H1 (cell line): ENCODE data around the gene RBBP8. TPM values are rescaled to one million over a fixed set of nuclear protein-coding genes. Genes with fewer than 3 reads are reported as not detected.

ENCODE experiments used
- CTCF ChIA-PET: fragments of 300-600 bp; sonication (Branson Sonifier 250); formaldehyde crosslinking; loops from one replicate; lab custom pipeline; 2021; ENCODE audit not compliant: partially characterized antibody; lab: Charles Lee
- POLR2A ChIA-PET: fragments of 300-600 bp; sonication (Branson Sonifier 250); formaldehyde crosslinking; loops from one replicate; lab custom pipeline; 2021; ENCODE audit warnings: inconsistent platforms; ENCODE audit not compliant: partially characterized antibody; lab: Charles Lee
- DNase-seq, 2 experiments: peaks; one replicate each; pipeline versions ENCODE4 v3.0.0 to v3.0.0-alpha.2; 2010 to 2022; ENCODE audit warnings: low spot score in 2 of 2, low read depth in 1 of 2, mixed read lengths in 1 of 2
- FAIRE-seq: peaks from 2 replicates; lab custom pipeline; 2011; peaks lifted over from hg19 to GRCh38; lab: Jason Lieb, UNC
- H2AFZ ChIP-seq: 2 replicates; pipeline ENCODE4 v1.8.1; 2012; ENCODE audit warnings: low read length, inconsistent platforms
- H2AK5ac ChIP-seq: 2 replicates; pipeline ENCODE4 v1.6.1; 2013; ENCODE audit warnings: low read depth, low read length
- H2BK120ac ChIP-seq: replicated peaks from 2 replicates; pipeline ENCODE3; 2013; ENCODE audit warnings: low read depth, low read length, inconsistent platforms
- H2BK12ac ChIP-seq: 2 replicates; pipeline ENCODE4 v1.6.1; 2013; ENCODE audit warnings: low read depth, low read length
- H2BK15ac ChIP-seq: 2 replicates; pipeline ENCODE4 v1.6.1; 2013; ENCODE audit warnings: low read length
- H2BK20ac ChIP-seq: 2 replicates; pipeline ENCODE4 v1.6.1; 2013; ENCODE audit warnings: low read length
- H2BK5ac ChIP-seq: 2 replicates; pipeline ENCODE4 v1.6.1; 2013; ENCODE audit warnings: low read depth, low read length
- H3K14ac ChIP-seq: 2 replicates; pipeline ENCODE4 v1.6.1; 2013; ENCODE audit warnings: inconsistent platforms; ENCODE audit not compliant: insufficient read length
- H3K18ac ChIP-seq: 2 replicates; pipeline ENCODE4 v1.6.1; 2013; ENCODE audit warnings: low read length; ENCODE audit errors: extremely low read depth
- H3K23ac ChIP-seq: 2 replicates; pipeline ENCODE4 v1.6.1; 2013; ENCODE audit warnings: inconsistent platforms; ENCODE audit not compliant: insufficient read length
- H3K23me2 ChIP-seq: 2 replicates; pipeline ENCODE4 v1.6.1; 2013; ENCODE audit warnings: low read depth, low read length
- H3K27ac ChIP-seq: 2 replicates; pipeline ENCODE4 v1.6.1; 2011; ENCODE audit warnings: low read depth, low read length, inconsistent platforms
- H3K27me3 ChIP-seq, 4 experiments: replicated peaks in 1 of 4; 1 replicate in 1 of 4; 2 replicates in 3 of 4; pipeline versions ENCODE4 v1.6.1 to v1.8.1; 2011 to 2013; ENCODE audit warnings: low read length in 3 of 4, mild to moderate bottlenecking in 3 of 4, inconsistent platforms in 2 of 4, mixed read lengths in 2 of 4, moderate library complexity in 1 of 4; ENCODE audit not compliant: control insufficient read depth in 3 of 4, insufficient read depth in 3 of 4; ENCODE audit errors: extremely low read depth in 1 of 4
- H3K36me3 ChIP-seq, 4 experiments: 2 replicates each; pipeline versions ENCODE4 v1.6.1 to v1.8.1; 2011 to 2013; ENCODE audit warnings: mild to moderate bottlenecking in 4 of 4, low read length in 3 of 4, moderate library complexity in 2 of 4, control low read depth in 1 of 4, inconsistent platforms in 1 of 4; ENCODE audit not compliant: insufficient read depth in 4 of 4, control insufficient read depth in 2 of 4
- H3K4ac ChIP-seq: replicated peaks from 2 replicates; pipeline ENCODE3; 2013; ENCODE audit warnings: low read length, low read depth, mixed read lengths, inconsistent platforms; ENCODE audit not compliant: insufficient read length
- H3K4me1 ChIP-seq, 4 experiments: replicated peaks in 1 of 4; 1 replicate in 1 of 4; 2 replicates in 3 of 4; pipeline versions ENCODE4 v1.6.1 to v1.8.1; 2011 to 2013; ENCODE audit warnings: low read length in 3 of 4, inconsistent platforms in 2 of 4, mixed read lengths in 1 of 4; ENCODE audit not compliant: insufficient read depth in 4 of 4, control insufficient read depth in 3 of 4
- H3K4me2 ChIP-seq, 2 experiments: 2 replicates each; pipeline versions ENCODE4 v1.6.1 to v1.8.1; 2011 to 2013; ENCODE audit warnings: low read depth in 2 of 2, low read length in 2 of 2, control low read depth in 1 of 2, inconsistent platforms in 1 of 2, mild to moderate bottlenecking in 1 of 2; ENCODE audit not compliant: insufficient read depth in 1 of 2
- H3K4me3 ChIP-seq, 4 experiments: fragments of 200-600, 300-600 bp in 1 of 4; sonication (generic), shearing (Covaris generic), sonication (Bioruptor Twin) in 1 of 4; 2 replicates each; pipeline versions ENCODE4 v1.5.1 to v1.8.1; 2011 to 2016; ENCODE audit warnings: low read length in 4 of 4, low read depth in 3 of 4, control low read depth in 2 of 4, inconsistent platforms in 2 of 4, mild to moderate bottlenecking in 2 of 4, mixed read lengths in 1 of 4, moderate library complexity in 1 of 4; ENCODE audit not compliant: insufficient read depth in 2 of 4; ENCODE audit errors: extremely low read depth in 1 of 4
- H3K56ac ChIP-seq: replicated peaks from 2 replicates; pipeline ENCODE3; 2013; ENCODE audit warnings: low read depth, mild to moderate bottlenecking, mixed read lengths, low read length, inconsistent platforms; ENCODE audit not compliant: insufficient read length
- H3K79me1 ChIP-seq: 2 replicates; pipeline ENCODE4 v1.6.1; 2013; ENCODE audit warnings: low read depth, low read length, control low read depth
- H3K79me2 ChIP-seq, 2 experiments: 2 replicates each; pipeline versions ENCODE4 v1.6.1 to v1.8.1; 2012 to 2013; ENCODE audit warnings: low read length in 2 of 2, mild to moderate bottlenecking in 2 of 2, inconsistent platforms in 1 of 2; ENCODE audit not compliant: insufficient read depth in 2 of 2, control insufficient read depth in 1 of 2
- H3K9ac ChIP-seq, 4 experiments: replicated peaks in 1 of 4; 1 replicate in 1 of 4; 2 replicates in 3 of 4; pipeline versions ENCODE4 v1.6.1 to v1.8.1; 2011 to 2013; ENCODE audit warnings: low read depth in 3 of 4, low read length in 3 of 4, control low read depth in 2 of 4, mild to moderate bottlenecking in 2 of 4, moderate library complexity in 2 of 4, inconsistent platforms in 1 of 4; ENCODE audit errors: extremely low read depth in 1 of 4
- H3K9me3 ChIP-seq, 2 experiments: 2 replicates each; pipeline versions ENCODE4 v1.6.1 to v1.8.1; 2012 to 2013; ENCODE audit warnings: mild to moderate bottlenecking in 2 of 2, moderate library complexity in 2 of 2, control low read depth in 1 of 2, inconsistent platforms in 1 of 2, low read depth in 1 of 2, low read length in 1 of 2, mixed read lengths in 1 of 2; ENCODE audit not compliant: insufficient read depth in 2 of 2
- H4K20me1 ChIP-seq, 2 experiments: replicated peaks in 1 of 2; 2 replicates each; pipeline versions ENCODE3 to v1.8.1; 2011 to 2013; ENCODE audit warnings: inconsistent platforms in 2 of 2, low read length in 2 of 2, mild to moderate bottlenecking in 1 of 2; ENCODE audit not compliant: insufficient read depth in 2 of 2, control insufficient read depth in 1 of 2
- H4K5ac ChIP-seq: 2 replicates; pipeline ENCODE4 v1.6.1; 2013; ENCODE audit warnings: low read length, low read depth, mixed read lengths, inconsistent platforms; ENCODE audit not compliant: insufficient read length
- H4K8ac ChIP-seq: 2 replicates; pipeline ENCODE4 v1.8.0; 2013; ENCODE audit warnings: mild to moderate bottlenecking, moderate library complexity, low read length, inconsistent platforms; ENCODE audit not compliant: insufficient read depth; ENCODE audit errors: extremely low read depth
- H4K91ac ChIP-seq: replicated peaks from 2 replicates; pipeline ENCODE3; 2013; ENCODE audit warnings: low read length, mixed read lengths, inconsistent platforms; ENCODE audit not compliant: insufficient read length
- ASH2L ChIP-seq: fragments of 200-600, 300-600 bp; sonication (generic); IDR thresholded peaks from one replicate; pipeline ENCODE4 v1.7.1; 2017; ENCODE audit warnings: low read length
- EZH2 ChIP-seq: fragments of 200-600 bp; sonication (generic); IDR thresholded peaks from 2 replicates; pipeline ENCODE4 v1.7.1; 2012; ENCODE audit warnings: low read depth, mild to moderate bottlenecking, moderate library complexity, low read length, inconsistent platforms; ENCODE audit not compliant: severe bottlenecking
- KDM4A ChIP-seq: IDR thresholded peaks from one replicate; pipeline ENCODE4 v1.7.1; 2012; ENCODE audit warnings: low read depth, mild to moderate bottlenecking, moderate library complexity, low read length, inconsistent platforms; ENCODE audit not compliant: severe bottlenecking
- KDM5A ChIP-seq: fragments of 200-600 bp; IDR thresholded peaks from 2 replicates; pipeline ENCODE4 v1.7.1; 2012; ENCODE audit warnings: mild to moderate bottlenecking, low read length, inconsistent platforms, mixed read lengths
- MAX ChIP-seq: IDR thresholded peaks from 2 replicates; pipeline ENCODE4 v1.6.1; 2012; ENCODE audit warnings: inconsistent platforms
- POU5F1 ChIP-seq: IDR thresholded peaks from 2 replicates; pipeline ENCODE4 v1.6.1; 2011; ENCODE audit warnings: low read depth, mild to moderate bottlenecking, low read length, moderate library complexity
- ZNF274 ChIP-seq: IDR thresholded peaks from 2 replicates; pipeline ENCODE4 v1.7.0; 2012; ENCODE audit warnings: low read length, borderline replicate concordance; ENCODE audit errors: extremely low read depth
- WGBS, 2 experiments: shearing (Covaris generic) in 1 of 2; methylation state at CpG; one replicate each; pipeline versions ENCODE4 v1.1.6 to v1.1.7; 2013 to 2015; ENCODE audit warnings: low lambda C conversion rate in 2 of 2, mixed read lengths in 2 of 2, inconsistent platforms in 1 of 2, low coverage in 1 of 2, missing lambda C conversion rate in 1 of 2; ENCODE audit not compliant: insufficient replicate concordance in 2 of 2, insufficient coverage in 1 of 2, insufficient read length in 1 of 2; ENCODE audit errors: extremely low coverage in 1 of 2, missing lambda C conversion rate in 1 of 2; 5-methylcytosine and 5-hydroxymethylcytosine counted together
- polyA plus RNA-seq, 7 experiments: library from polyadenylated mRNA; depleted of rRNA in 3 of 7; stranded (reverse) in 5 of 7; unstranded in 2 of 7; fragments of >200 nt in 5 of 7; fragments of 200-250 nt in 2 of 7; gene quantifications; 1 replicate in 5 of 7; 2 replicates in 1 of 7; 4 replicates in 1 of 7; pipeline versions ENCODE4 v1.2.1 to v1.2.3, GENCODE V29; 2011 to 2013; ENCODE audit warnings: missing spikeins in 2 of 7, mixed read lengths in 2 of 7
- total RNA-seq: library from RNA; stranded (reverse); fragmentation: NEBNext Ultra II Directional; extraction: Animal tissue kit (Norgen Biotek cat#: 25700); gene quantifications from 2 replicates; pipeline ENCODE4 v1.2.1, GENCODE V29; 2021

RBBP8 gene
- total and polyA plus RNA-seq, 2 of the 8 experiments (the other 6 are each of a cell fraction or from before 2014, with no cell fraction given) = 16.1 to 65.8 TPM

GRCh38 chr18:23066504-23067039 is 133.4 kb downstream of the RBBP8 start:
- CTCF ChIA-PET = interaction anchor here (1.2 to 1.5 kb wide), 3 partner anchors 8 to 65 kb away, joined by 3 to 4 read pairs (median 4); no protein-coding TSS in a partner anchor
- no peaks in the 10 kb centered on the region for H3K79me2 ChIP-seq
- H3K56ac ChIP-seq = no peak overlapping the region
- H3K4me3 ChIP-seq = no peak overlapping the region
- H3K27me3 ChIP-seq = no peaks in the 10 kb centered on the region
- H3K27ac ChIP-seq = no peak overlapping the region
- no peak overlapping the region for H2BK120ac ChIP-seq
- H2BK12ac ChIP-seq = no peak overlapping the region
- no peak overlapping the region for H2BK15ac ChIP-seq
- 88% methylated on average over 5 of the region's 5 CpGs; no CpG with 5 or more reads in 1 of the 2 experiments for WGBS, 2 experiments
- peaks cover 0 to 2% (median 0%) of the 10 kb centered on the region in 4 experiments; a peak in 2 of 7 replicates for H3K4me1 ChIP-seq
- no peaks in the 10 kb centered on the region for H4K20me1 ChIP-seq
- POLR2A ChIA-PET = interaction anchor here (1.5 kb wide), 1 partner anchor 68 kb away, joined by 4 read pairs; the partner anchor contains the start of gene CABLES1
- H3K4me2 ChIP-seq = no peak overlapping the region
- H3K79me1 ChIP-seq = no peaks in the 10 kb centered on the region
- no peak overlapping the region for H2AK5ac ChIP-seq
- peaks cover 0 to 2% (median 0%) of the 10 kb centered on the region in 4 experiments; a peak in 2 of 8 replicates for H3K36me3 ChIP-seq
- no peak for FAIRE-seq
- no peak overlapping the region for H4K5ac ChIP-seq
- H3K4ac ChIP-seq = no peak overlapping the region
- no peak overlapping the region for H3K14ac ChIP-seq
- H2BK5ac ChIP-seq = no peak overlapping the region
- TF ChIP-seq EZH2 (no peak), ZNF274 (no peak), KDM5A (no peak), KDM4A (no peak), MAX (no peak), POU5F1 (no peak), ASH2L (no peak)
- H3K9ac ChIP-seq = no peak overlapping the region
- no peak overlapping the region for H2BK20ac ChIP-seq
- no peak overlapping the region for H4K91ac ChIP-seq
- DNase-seq = no peak
- 0 out of 4 replicates have a peak, but pooled peaks cover 2 to 4% of the 10 kb centered on the region in 2 experiments for H3K9me3 ChIP-seq
- H3K23me2 ChIP-seq = no peaks in the 10 kb centered on the region
- H3K23ac ChIP-seq = no peak overlapping the region
- no peak overlapping the region for H3K18ac ChIP-seq
- H4K8ac ChIP-seq = no peak overlapping the region
- H2AFZ ChIP-seq = no peak overlapping the region
